Left ventricle myocardium inferior (tissue), 1 donor: ENCODE results near the gene MT1E. TPM values are rescaled to one million over a fixed set of nuclear protein-coding genes. Genes with fewer than 3 reads are reported as not detected.

ENCODE experiments used
- DNase-seq: peaks from one replicate; pipeline ENCODE4 v3.0.0-alpha.2; 2020
- H3K27ac ChIP-seq: fragments of 200-600 bp; replicated peaks from 2 replicates; pipeline ENCODE4 v1.8.0; 2021
- H3K27me3 ChIP-seq: fragments of 200-600 bp; 2 replicates; pipeline ENCODE4 v1.8.0; 2021; ENCODE audit warnings: low read depth
- H3K36me3 ChIP-seq: fragments of 200-600 bp; 2 replicates; pipeline ENCODE4 v1.8.0; 2021
- H3K4me1 ChIP-seq: fragments of 200-600 bp; 2 replicates; pipeline ENCODE4 v1.8.0; 2021
- H3K4me3 ChIP-seq: fragments of 200-600 bp; 2 replicates; pipeline ENCODE4 v1.8.0; 2021; ENCODE audit warnings: mild to moderate bottlenecking, moderate library complexity
- H3K9me3 ChIP-seq: fragments of 200-600 bp; replicated peaks from 2 replicates; pipeline ENCODE4 v1.8.0; 2021
- CTCF ChIP-seq: fragments of 200-600 bp; IDR thresholded peaks from 2 replicates; pipeline ENCODE4 v1.8.0; 2021; ENCODE audit warnings: antibody characterized with exemption, mild to moderate bottlenecking, borderline replicate concordance
- intact Hi-C: fragments of 100-400 bp; cut with micrococcal nuclease; formaldehyde crosslinking; loops from one replicate; pipeline ENCODE4 v1.11.0; 2022
- total RNA-seq: library from RNA; stranded (reverse); fragmentation: NEBNext Ultra II Directional; extraction: Animal tissue kit (Norgen Biotek cat#: 25700); gene quantifications from one replicate; pipeline ENCODE4 v1.2.1, GENCODE V29; 2021
- donor health status: DM: no; HTN: yes; CAD: no; lungs with severe emphysema.

The MT1E gene
- total RNA-seq, 1 donor from 2014 or later: 126 TPM

DNA sequence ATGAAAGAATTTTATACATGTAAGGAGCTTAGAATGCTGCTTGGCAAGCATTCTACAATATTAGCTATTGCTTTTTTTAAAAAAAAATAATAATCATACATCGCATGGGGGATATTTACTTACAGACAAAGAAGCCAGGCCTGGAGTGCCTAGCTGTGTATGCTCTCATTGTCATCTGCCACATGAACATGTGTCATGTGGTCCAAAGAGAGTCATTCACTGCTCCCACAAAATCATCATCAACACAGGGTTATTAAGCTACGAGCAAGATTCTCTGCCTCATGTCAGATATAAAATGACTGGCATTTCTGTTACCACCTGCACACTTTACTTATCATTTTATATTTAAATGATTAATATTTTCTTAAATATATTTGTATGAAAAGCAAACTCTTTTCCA is 1.9 kb upstream of the MT1E start:
- H3K27me3 ChIP-seq: no peaks in the 10 kb centered on the region
- H3K27ac ChIP-seq: no peak overlapping the region
- peaks cover 45% of the 10 kb centered on the region for H3K4me1 ChIP-seq
- H3K36me3 ChIP-seq: no peaks in the 10 kb centered on the region
- DNase-seq: no peak
- H3K4me3 ChIP-seq: no peak overlapping the region
- no peak for TF ChIP-seq CTCF
- intact Hi-C loops: no loop called here
- H3K9me3 ChIP-seq: no peaks in the 10 kb centered on the region

GRCh38 chr16:56625943-56626654 is 518 bp downstream of the MT1E start:
- intact Hi-C loops: no loop called here
- Histone ChIP-seq H3K27me3 (no peaks in the 10 kb centered on the region), H3K4me1 (peaks cover 39% of the 10 kb centered on the region), H3K4me3 (peak overlapping the region; percentile 80), H3K27ac (peak overlapping the region; percentile 99), H3K36me3 (no peaks in the 10 kb centered on the region), H3K9me3 (no peaks in the 10 kb centered on the region)
- DNase-seq: peak; percentile 71
- TF ChIP-seq CTCF: no peak

- Histone ChIP-seq H3K36me3 (no peaks in the 10 kb centered on the region), H3K27ac (peak overlapping the region; percentile 99), H3K9me3 (no peaks in the 10 kb centered on the region), H3K4me1 (peaks cover 39% of the 10 kb centered on the region), H3K4me3 (peak overlapping the region; percentile 80), H3K27me3 (no peaks in the 10 kb centered on the region)
- no peak for TF ChIP-seq CTCF
- DNase-seq: no peak
- intact Hi-C loops: no loop called here
Observed at GRCh38 chr16:56626685-56627084, 1.1 kb downstream of the MT1E start.

GRCh38 chr16:56628486-56629350 is 3.1 kb downstream of the MT1E start:
- H3K9me3 ChIP-seq: no peaks in the 10 kb centered on the region
- no peak for DNase-seq
- H3K4me1 ChIP-seq: peaks cover 46% of the 10 kb centered on the region
- intact Hi-C loops: no loop called here
- peak overlapping the region; percentile 27 for H3K27ac ChIP-seq
- no peak for TF ChIP-seq CTCF
- H3K27me3 ChIP-seq: peaks cover 4% of the 10 kb centered on the region
- no peak overlapping the region for H3K4me3 ChIP-seq
- H3K36me3 ChIP-seq: no peaks in the 10 kb centered on the region

DNA sequence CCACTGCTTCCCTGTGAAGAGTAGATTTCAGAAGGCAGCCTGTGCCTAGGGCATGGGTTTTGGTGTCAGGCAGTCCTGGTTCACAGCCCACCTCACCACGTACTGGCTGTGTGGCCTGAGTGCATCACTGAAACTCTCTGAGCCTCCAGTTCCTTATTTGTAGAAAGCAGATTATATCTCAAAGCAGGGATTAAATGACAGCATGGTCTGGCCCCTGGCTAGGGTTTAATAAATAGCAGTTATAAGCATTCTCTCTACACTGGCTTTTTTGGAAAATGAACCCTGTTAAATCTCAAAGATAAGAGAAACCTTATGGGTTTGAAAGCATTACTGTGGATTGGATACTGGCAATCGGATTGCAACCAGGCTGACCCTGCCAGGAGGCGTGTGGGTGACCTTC is 4.0 kb downstream of the MT1E start:
- intact Hi-C loops: no loop called here
- peaks cover 46% of the 10 kb centered on the region for H3K4me1 ChIP-seq
- no peak overlapping the region for H3K4me3 ChIP-seq
- DNase-seq: no peak
- TF ChIP-seq CTCF: no peak
- no peaks in the 10 kb centered on the region for H3K9me3 ChIP-seq
- H3K36me3 ChIP-seq: no peaks in the 10 kb centered on the region
- H3K27me3 ChIP-seq: peaks cover 10% of the 10 kb centered on the region
- no peak overlapping the region for H3K27ac ChIP-seq
